Right ventricle myocardium superior (tissue), 1 donor: ENCODE data around the gene NR5A2. TPM values are rescaled to one million over a fixed set of nuclear protein-coding genes. Genes with fewer than 3 reads are reported as not detected.

Experiments used
- ATAC-seq: fragments of 200-7000 bp; cut with Tn5 transposase; one replicate; pipeline ENCODE4 v1.9.1; 2020; ENCODE audit warnings: mild to moderate bottlenecking; ENCODE audit not compliant: poor library complexity
- DNase-seq: peaks from one replicate; pipeline ENCODE4 v3.0.0-alpha.2; 2020
- intact Hi-C: fragments of 100-400 bp; cut with DNase I; formaldehyde crosslinking; loops from one replicate; pipeline ENCODE4 v1.11.2; 2022
- long read RNA-seq: library from polyadenylated mRNA; unstranded; transcript quantifications from one replicate; pipeline ENCODE4 v2.0.0, GENCODE V29; 2021
- total RNA-seq: library from RNA; stranded (reverse); fragmentation: NEBNext Ultra II Directional; extraction: Animal tissue kit (Norgen Biotek cat#: 25700); gene quantifications from one replicate; pipeline ENCODE4 v1.2.1, GENCODE V29; 2021
- donor health status: DM: no; HTN: yes; CAD: no; lungs with severe emphysema.

Gene NR5A2
- 1.7 TPM for total RNA-seq
- long read RNA-seq, result 0 reads

GRCh38 chr1:200027264-200027823 lies at the start of gene NR5A2:
TSS of gene NR5A2 (plus strand) at chr1:200027710. CDS start at chr1:200027848, 138 bp downstream.
- no peak for ATAC-seq
- intact Hi-C loops, result no loop called here
- DNase-seq, result no peak

- DNase-seq (peak; percentile 54), ATAC-seq (no peak)
- intact Hi-C loops, result no loop called here
Measured at GRCh38 chr1:199978408-199978940, 49.0 kb upstream of the NR5A2 start.

- DNase-seq (no peak), ATAC-seq (no peak)
- intact Hi-C loops, result no loop called here
Measured at GRCh38 chr1:199979071-199979470, 48.4 kb upstream of the NR5A2 start.

- no peak for ATAC-seq
- intact Hi-C loops, result no loop called here
- DNase-seq, result no peak
Measured at GRCh38 chr1:199981584-199981983, 45.9 kb upstream of the NR5A2 start.

- ATAC-seq (no peak), DNase-seq (no peak)
- intact Hi-C loops, result no loop called here
Measured at GRCh38 chr1:199982606-199983005, 44.9 kb upstream of the NR5A2 start.

- intact Hi-C loops, result no loop called here
- ATAC-seq, result no peak
Measured at GRCh38 chr1:199983531-199983930, 44.0 kb upstream of the NR5A2 start.

GRCh38 chr1:199995096-199995685 lies 32.3 kb upstream of the NR5A2 start:
- intact Hi-C loops, result no loop called here
- no peak for ATAC-seq

More at GRCh38 chr1:199983531-199983930, 44.0 kb upstream of the NR5A2 start:
- DNase-seq, result no peak

GRCh38 chr1:200005165-200005564 lies 22.3 kb upstream of the NR5A2 start:
- intact Hi-C loops, result no loop called here
- DNase-seq, result no peak
- ATAC-seq, result no peak

More at GRCh38 chr1:199995096-199995685, 32.3 kb upstream of the NR5A2 start:
- no peak for DNase-seq

GRCh38 chr1:200006711-200007110 lies 20.8 kb upstream of the NR5A2 start:
- intact Hi-C loops, result no loop called here
- DNase-seq, result no peak
- ATAC-seq, result no peak

GRCh38 chr1:200015811-200016210 lies 11.7 kb upstream of the NR5A2 start:
- ATAC-seq (no peak), DNase-seq (no peak)
- intact Hi-C loops, result no loop called here

- no peak for ATAC-seq
- no peak for DNase-seq
- intact Hi-C loops, result no loop called here
Measured at GRCh38 chr1:200021577-200022238, 5.8 kb upstream of the NR5A2 start.

- intact Hi-C loops, result no loop called here
- ATAC-seq (no peak), DNase-seq (no peak)
Measured at GRCh38 chr1:200022239-200022804, 5.2 kb upstream of the NR5A2 start.

- intact Hi-C loops, result no loop called here
Measured at GRCh38 chr1:200028586-200029034, 1.1 kb downstream of the NR5A2 start.

GRCh38 chr1:200029035-200029821 lies 1.7 kb downstream of the NR5A2 start:
- intact Hi-C loops, result no loop called here
- ATAC-seq (peak; percentile 59), DNase-seq (no peak)

More at GRCh38 chr1:200028586-200029034, 1.1 kb downstream of the NR5A2 start:
- no peak for DNase-seq
- no peak for ATAC-seq

- intact Hi-C loops, result loop anchor here (10.0 kb wide), 1 partner anchor 115 kb away; no protein-coding TSS in a partner anchor
- no peak for ATAC-seq
Measured at GRCh38 chr1:200029822-200030152, 2.3 kb downstream of the NR5A2 start.

GRCh38 chr1:200030791-200031190 lies 3.3 kb downstream of the NR5A2 start:
- ATAC-seq, result no peak
- intact Hi-C loops, result loop anchor here (10.0 kb wide), 1 partner anchor 114 kb away; no protein-coding TSS in a partner anchor

More at GRCh38 chr1:200029822-200030152, 2.3 kb downstream of the NR5A2 start:
- DNase-seq, result no peak

GRCh38 chr1:200033511-200034261 lies 6.2 kb downstream of the NR5A2 start:
- ATAC-seq (no peak), DNase-seq (no peak)
- intact Hi-C loops, result loop anchor here (10.0 kb wide), 1 partner anchor 111 kb away; no protein-coding TSS in a partner anchor

More at GRCh38 chr1:200030791-200031190, 3.3 kb downstream of the NR5A2 start:
- no peak for DNase-seq

GRCh38 chr1:200034262-200034557 lies 6.7 kb downstream of the NR5A2 start:
- no peak for DNase-seq
- intact Hi-C loops, result loop anchor here (10.0 kb wide), 1 partner anchor 111 kb away; no protein-coding TSS in a partner anchor
- ATAC-seq, result no peak
